ENCODE results near the gene HYOU1. TPM values are rescaled to one million over a fixed set of nuclear protein-coding genes. Genes with fewer than 3 reads are reported as not detected.
"Not testable (repeated sequence)": the region's sequence is repeated elsewhere in the genome, so short reads cannot be mapped to it uniquely, and the experiment has no call there.

Gene HYOU1
- total RNA-seq, 1 experiment from 2014 or later, result 234 TPM

DNA sequence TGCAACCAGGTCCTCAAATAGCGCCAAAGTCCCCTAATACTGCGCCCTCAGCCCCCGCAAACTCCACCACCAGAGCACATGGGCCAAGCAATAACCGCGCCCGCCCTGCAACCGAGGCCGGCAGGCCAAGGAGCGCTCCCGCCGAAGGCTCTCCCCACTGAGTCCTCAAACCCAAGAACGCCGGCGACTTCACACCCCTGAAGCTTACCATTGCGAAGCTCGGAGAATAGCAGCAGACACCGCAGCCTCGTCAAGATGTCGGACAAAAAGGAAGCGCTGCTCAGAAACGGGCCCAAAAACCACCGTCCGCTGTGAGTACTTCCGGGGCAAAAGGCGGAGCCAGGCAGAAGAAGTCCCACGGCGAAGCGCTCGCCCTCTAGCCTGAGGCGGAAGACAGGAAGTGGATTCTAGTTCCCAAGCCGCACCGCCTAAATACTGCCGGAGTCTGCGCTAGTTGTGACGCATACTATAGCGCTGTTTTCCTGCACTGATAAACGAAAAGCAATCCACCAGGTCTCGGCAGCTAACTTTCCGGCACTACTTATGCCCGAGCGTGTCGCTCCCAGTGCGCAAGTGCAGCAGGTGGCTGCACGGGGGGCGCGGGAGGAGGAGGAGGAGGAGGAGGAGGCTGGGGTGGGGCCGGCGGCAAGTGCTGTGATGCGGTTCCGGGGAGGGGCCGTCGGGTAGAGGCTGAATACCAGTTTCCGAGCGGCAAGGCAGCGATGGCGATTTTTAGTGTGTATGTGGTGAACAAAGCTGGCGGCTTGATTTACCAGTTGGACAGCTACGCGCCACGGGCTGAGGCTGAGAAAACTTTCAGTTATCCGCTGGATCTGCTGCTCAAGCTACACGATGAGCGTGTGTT lies 38.7 kb downstream of the HYOU1 start, which contains the start of the genes RPS25 and TRAPPC4:
RPS25 (minus strand) TSS at position 270 of the 865 bp plus-strand sequence; CDS start at position 211, 59 bp downstream.
TRAPPC4 (plus strand) TSS at position 693 of the 865 bp plus-strand sequence; CDS start at position 723, 30 bp downstream.
- peak; percentile 97 for DNase-seq (ENCODE audit: low read depth)

DNA sequence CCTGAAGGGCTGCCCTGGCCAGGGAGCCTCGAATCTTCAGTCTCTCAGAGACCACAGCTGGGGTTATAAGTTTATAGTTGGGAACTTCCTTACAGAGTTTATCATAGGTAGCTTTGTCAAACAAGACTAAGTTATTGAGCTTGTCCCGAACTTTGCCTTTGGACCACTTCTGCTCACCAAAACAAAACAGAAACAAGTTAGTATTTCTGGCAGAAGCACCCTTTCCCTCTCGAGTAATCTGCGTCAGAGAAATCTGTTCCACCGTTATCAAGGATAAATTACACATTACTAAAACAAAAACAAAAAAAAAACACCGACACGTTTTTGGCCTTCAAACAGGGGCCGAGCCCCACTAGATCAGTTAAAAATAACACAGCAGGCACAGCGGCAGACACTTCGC lies 39.6 kb downstream of the HYOU1 start:
- not testable (repeated sequence) for DNase-seq (ENCODE audit: low read depth)

DNA sequence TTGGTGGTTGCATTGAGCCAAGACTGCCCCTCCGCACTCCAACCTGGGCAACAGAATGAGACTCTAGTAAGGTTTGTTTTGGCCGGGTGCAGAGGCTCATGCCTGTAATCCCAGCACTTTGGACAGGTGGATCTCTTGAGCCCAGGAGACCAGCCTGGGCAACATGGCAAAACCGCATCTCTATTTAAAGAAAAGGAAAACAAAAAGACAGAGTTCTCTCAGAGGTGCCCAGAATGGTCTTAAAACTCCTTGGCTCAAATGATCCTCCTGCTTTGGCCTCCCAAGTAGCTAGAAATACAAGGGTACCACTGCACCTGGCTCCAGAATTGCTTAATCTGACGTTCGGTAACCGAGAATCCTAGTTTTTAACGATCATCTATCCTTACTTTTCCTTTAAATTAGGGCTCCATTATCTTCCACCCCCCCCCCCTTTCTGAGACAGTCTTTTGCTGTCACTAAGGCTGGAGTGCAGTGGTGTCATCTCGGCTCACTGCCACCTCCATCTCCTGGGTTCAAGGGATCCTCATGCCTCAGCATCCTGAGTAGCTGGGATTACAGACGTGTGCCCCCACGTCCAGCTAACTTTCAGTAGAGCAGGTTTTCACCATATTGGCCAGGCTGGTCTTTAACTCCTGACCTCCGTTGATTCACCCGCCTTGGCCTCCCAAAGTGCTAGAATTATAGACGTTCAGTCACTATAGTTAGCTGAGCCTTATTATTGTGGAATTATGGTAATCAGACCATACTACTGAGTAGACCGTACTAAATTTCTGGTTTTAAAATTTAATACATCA lies 40.6 kb downstream of the HYOU1 start:
- DNase-seq (ENCODE audit: low read depth), result no peak

DNA sequence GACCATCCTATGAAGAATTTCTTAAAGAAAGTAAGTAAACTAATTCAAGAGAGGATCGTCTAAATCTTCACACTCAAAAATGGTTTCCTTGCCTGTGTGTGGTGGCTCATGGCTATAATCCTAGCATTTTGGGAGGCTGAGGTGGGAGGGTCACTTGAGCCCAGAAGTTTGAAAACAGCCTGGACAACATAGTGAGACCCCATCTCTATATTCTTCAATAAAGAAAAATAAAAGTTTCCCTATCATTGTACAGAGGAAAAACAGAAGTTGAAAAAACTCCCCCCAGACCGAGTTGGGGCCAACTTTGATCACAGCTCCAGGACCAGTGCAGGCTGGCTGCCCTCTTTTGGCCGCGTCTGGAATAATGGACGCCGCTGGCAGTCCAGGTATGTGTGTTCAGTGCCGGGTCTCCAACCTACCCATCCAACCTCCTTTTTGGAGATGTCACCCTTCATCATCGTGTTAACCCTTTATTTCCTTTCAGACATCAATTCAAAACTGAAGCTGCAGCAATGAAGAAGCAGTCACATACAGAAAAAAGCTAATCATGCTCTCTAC lies 41.9 kb downstream of the HYOU1 start:
- DNase-seq (ENCODE audit: low read depth), result peak; percentile 18

DNA sequence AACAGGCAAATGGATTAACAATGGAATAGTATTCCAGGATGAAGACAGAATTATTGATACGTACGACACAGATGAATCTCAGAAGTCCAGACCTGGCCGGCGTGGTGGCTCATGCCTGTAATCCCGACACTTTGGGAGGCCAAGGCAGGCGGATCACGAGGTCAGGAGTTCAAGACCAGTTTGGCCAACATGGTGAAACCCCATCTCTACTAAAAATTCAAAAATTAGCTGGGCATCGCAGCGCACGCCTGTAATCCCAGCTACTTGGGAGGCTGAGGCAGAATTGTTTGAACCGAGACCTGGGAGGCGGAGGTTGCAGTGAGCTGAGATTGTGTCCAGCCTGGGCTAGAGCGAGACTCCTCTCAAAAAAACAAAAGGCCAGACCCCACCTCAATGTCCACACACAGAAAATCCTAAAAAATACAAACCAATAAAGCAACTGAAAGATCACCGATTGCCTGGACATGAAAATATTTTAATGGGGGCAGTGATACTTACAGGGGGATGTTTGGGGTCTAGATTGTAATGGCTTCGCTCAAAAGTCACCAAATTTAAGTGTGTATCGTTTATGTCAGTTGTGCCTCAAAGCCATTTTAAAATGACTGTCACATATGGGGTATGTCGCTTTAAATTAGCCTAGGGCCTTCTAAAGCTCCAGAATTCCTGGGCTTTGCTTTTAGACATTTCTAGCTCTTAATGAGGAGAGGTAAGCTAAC lies 42.6 kb downstream of the HYOU1 start:
- no peak for DNase-seq (ENCODE audit: low read depth)

DNA sequence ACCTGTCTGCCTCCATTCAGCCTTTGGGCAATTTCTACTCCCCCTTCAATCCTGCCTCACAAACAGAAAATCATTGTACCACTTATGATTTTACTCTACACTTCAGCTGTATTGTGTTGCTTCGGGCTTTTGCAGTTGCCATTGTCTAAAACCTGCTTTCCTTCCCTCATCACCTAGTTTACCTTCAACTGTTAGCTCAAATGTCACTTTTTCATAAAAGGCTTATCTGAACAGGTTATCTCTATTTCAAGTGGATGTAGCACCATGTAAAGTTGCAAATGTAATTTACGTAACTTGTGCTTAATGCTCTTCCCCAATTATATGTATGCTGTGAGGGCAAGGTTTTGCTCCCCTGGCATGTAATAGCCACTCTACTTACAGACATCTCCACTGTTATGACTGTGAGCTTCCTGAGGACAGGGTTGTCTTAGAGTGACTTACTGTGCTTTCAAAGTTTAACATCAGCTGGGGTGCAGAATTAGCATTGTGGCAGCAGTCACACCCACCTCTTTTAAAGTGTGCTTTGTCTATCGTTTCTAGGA lies 44.3 kb downstream of the HYOU1 start:
- no peak for DNase-seq (ENCODE audit: low read depth)

DNA sequence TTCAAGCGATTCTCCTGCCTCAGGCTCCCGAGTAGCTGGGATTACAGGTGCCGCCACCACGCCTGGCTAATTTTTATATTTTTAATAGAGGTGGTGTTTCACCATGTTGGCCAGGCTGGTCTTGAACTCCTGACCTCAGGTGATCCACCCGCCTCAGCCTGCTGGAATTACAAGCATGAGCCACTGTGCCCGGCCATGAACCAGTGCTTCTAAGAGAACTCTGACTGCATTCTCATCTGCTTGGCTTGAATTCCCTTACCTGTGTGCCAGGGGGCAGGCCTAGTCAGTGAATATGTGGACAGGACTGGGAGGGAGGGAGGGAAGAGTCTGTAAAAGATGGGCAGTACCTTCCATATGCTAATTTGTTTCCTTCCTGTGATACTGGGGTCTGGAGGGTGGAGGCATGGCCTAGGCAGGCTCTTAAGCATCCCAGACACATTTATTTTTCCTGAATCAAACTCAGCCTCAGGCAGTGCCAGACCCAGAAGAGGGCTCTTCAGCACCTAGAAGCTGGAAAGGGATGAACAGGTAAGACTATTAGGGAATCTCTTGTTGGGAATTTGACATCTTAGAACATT lies 45.4 kb downstream of the HYOU1 start:
- DNase-seq (ENCODE audit: low read depth), result no peak

DNA sequence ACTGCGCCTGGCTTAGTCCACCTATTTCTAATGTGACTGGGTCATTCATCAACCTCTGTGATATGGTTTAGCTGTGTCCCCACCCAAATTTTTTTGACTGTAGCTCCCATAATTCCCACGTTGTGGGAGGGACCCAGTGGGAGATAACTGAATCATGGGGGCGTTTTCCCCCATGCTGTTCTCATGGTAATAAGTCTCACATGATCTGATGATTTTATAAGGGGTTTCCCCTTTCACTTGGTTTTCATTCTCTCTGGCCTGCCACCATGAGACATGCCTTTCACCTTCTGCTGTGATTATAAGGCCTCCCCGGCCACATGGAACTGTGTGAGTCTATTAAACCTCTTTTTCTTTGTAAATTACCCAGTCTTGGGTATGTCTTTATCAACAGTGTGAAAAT lies 50.3 kb downstream of the HYOU1 start:
- DNase-seq (ENCODE audit: low read depth), result no peak

DNA sequence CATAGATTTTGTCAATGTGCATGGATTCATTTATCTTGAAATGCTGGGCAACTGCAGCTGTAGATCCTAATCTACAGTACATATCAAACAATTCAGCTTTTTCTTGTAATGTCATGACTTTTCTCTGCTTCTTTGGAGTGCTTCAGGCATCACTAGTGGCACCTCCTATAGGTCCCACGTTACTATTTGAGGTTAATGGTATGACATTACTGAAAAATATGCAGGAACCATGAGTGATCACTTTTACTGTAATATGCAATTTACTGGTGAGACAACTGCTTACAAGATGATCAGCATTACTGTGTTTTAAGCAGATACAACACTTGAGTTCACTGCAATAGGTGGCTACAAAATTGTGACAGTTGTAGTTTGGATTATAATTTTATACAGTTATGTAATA lies 56.1 kb downstream of the HYOU1 start:
- peak; percentile 44 for DNase-seq (ENCODE audit: low read depth)

DNA sequence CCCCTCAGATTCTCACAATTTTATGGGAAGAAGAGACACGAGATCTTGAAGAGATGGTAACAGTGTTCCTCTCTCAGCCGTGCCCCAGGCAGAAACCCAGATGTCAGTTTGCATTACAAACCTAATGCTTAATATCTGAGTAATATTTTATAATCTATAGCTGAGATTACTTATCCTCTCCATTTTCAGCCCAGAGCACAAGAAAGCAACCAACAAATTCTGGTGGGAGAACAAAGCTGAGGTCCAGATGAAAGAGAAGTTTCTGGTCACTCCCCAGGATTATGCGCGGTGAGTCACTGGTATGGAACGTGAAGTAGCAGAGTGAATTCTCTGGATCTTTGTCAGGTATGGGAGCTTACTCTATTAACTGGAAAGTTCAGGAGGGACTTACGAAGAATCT lies 58.2 kb downstream of the HYOU1 start:
- DNase-seq (ENCODE audit: low read depth), result peak; percentile 93

DNA sequence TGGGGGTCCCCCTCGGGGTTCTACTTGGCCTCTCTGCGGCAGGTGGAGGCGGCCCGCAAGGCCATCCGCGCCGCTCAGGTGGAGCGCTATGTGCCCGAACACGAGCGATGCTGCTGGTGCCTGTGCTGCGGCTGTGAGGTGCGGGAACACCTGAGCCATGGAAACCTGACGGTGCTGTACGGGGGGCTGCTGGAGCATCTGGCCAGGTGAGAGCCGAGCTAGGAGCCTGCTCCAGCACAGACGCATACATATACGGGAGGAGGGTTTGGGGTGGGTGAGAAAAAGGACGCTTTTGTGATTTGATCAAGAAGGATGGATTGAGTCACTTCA lies 58.7 kb downstream of the HYOU1 start:
- no peak for DNase-seq (ENCODE audit: low read depth)

DNA sequence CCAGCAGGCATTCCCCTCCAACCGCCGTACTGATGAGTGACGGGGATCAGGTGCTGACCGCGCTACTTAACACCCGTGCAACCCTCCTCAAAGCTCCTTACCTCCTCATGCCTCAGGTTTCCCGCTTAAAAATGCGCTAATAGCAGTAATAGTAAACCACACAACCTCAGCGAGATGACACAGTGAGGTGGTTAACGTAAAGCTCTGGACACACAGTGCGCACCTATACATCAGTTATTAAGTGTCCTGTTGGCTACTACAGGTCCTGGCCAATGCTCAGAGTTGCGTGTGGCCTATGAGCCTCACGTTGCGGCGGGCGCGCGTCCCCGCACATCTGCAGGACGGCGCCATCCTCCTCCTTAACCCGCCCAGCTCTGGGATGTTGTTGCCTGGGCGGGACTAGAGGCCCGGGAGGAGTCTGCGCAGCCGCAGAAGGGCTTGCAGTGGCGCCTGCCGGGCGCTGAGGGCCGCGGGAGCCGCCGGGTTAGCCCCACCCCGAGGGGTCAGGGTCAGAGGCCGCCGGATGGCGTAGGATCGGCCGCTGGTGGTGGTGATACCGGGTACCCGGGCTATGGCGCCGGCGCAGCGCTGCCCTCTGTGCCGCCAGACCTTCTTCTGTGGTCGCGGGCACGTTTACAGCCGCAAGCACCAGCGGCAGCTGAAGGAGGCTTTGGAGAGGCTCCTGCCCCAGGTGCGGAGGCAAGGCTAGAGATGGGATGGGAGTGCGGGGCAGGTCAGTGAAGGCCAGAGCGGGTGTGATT lies 59.2 kb downstream of the HYOU1 start, which contains the start of gene CENATAC:
CENATAC (plus strand) TSS at position 512 of the 761 bp plus-strand sequence; CDS start at position 572, 60 bp downstream.
- peak; percentile 89 for DNase-seq (ENCODE audit: low read depth)

DNA sequence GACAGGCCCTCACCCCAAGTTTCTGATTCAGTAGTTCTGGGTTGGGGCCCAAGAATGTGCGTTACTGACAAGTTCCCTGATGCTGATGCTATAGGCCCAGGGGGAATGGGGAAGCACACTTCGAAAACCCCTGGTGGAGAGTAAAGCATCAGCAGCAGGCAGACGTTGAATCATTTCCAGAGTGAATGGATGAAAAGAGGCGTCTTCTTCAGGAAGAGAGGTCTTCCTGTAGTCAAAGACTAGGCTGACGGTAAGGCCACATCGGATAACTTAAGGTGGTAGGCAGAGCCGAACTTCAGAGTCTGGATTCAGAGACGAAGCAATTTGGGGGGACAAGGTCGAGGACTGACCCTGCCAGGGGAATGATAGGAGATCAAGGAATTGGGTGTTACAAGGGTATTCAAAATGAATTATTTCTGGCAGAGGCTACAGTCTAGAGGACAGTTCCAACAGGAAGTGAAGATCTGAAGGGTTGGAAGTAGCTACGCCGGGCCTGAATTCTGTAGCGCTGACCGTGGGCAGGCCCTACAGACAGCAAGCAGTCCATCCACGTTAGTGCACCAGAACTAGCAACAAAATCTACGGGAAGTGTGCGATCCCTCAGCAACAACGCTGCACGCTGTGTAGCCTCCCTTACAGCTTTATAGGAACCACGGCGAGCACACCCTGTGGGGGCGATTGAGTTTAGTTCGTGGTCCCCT lies 59.9 kb downstream of the HYOU1 start:
- DNase-seq (ENCODE audit: low read depth), result no peak

Other genes with a start within 250 kb of the HYOU1 start
- not detected in 2 replicates for gene CXCR5, start 173.3 kb downstream of the HYOU1 start, total RNA-seq (2014; rRNA removed; shearing (Covaris generic))
- gene BCL9L, start 131.3 kb downstream of the HYOU1 start, total RNA-seq (2014; rRNA removed; shearing (Covaris generic)), result 15.9 and 27.4 TPM in 2 replicates
- gene UPK2, start 100.9 kb downstream of the HYOU1 start, total RNA-seq (2014; rRNA removed; shearing (Covaris generic)), result not detected in 2 replicates
- not detected in 2 replicates for gene FOXR1, start 85.4 kb downstream of the HYOU1 start, total RNA-seq (2014; rRNA removed; shearing (Covaris generic))
- gene CENATAC, start 59.1 kb downstream of the HYOU1 start, total RNA-seq (2014; rRNA removed; shearing (Covaris generic)), result 12.8 and 16.3 TPM in 2 replicates
- 1,736 and 1,882 TPM in 2 replicates for gene RPS25, start 38.9 kb downstream of the HYOU1 start, total RNA-seq (2014; rRNA removed; shearing (Covaris generic))
- 114 and 143 TPM in 2 replicates for gene TRAPPC4, start 38.4 kb downstream of the HYOU1 start, total RNA-seq (2014; rRNA removed; shearing (Covaris generic))
- 26.5 and 29.5 TPM in 2 replicates for gene SLC37A4, start 26.3 kb downstream of the HYOU1 start, total RNA-seq (2014; rRNA removed; shearing (Covaris generic))
- 18.9 and 20.9 TPM in 2 replicates for gene VPS11, start 10.6 kb upstream of the HYOU1 start, total RNA-seq (2014; rRNA removed; shearing (Covaris generic))
- 17.2 and 18.5 TPM in 2 replicates for gene HMBS, start 27.7 kb upstream of the HYOU1 start, total RNA-seq (2014; rRNA removed; shearing (Covaris generic))
- gene DPAGT1, start 44.6 kb upstream of the HYOU1 start, total RNA-seq (2014; rRNA removed; shearing (Covaris generic)), result 42.1 and 50.9 TPM in 2 replicates
- gene C2CD2L, start 50.1 kb upstream of the HYOU1 start, total RNA-seq (2014; rRNA removed; shearing (Covaris generic)), result 7.1 and 10.3 TPM in 2 replicates
- 10.8 and 20.1 TPM in 2 replicates for gene HINFP, start 64.4 kb upstream of the HYOU1 start, total RNA-seq (2014; rRNA removed; shearing (Covaris generic))
- gene ABCG4, start 91.8 kb upstream of the HYOU1 start, total RNA-seq (2014; rRNA removed; shearing (Covaris generic)), result 0.49 TPM in 1 of 2 replicates, not detected in the other
- 15.9 and 16.8 TPM in 2 replicates for gene NLRX1, start 111.5 kb upstream of the HYOU1 start, total RNA-seq (2014; rRNA removed; shearing (Covaris generic))
- not detected in 2 replicates for gene NHERF4, start 128.3 kb upstream of the HYOU1 start, total RNA-seq (2014; rRNA removed; shearing (Covaris generic))
- 9.0 and 18.8 TPM in 2 replicates for gene CBL, start 149.1 kb upstream of the HYOU1 start, total RNA-seq (2014; rRNA removed; shearing (Covaris generic))

Data from M059J (cell line).